K562 (cell line): ENCODE data around the gene CCL4. TPM values are rescaled to one million over a fixed set of nuclear protein-coding genes. Genes with fewer than 3 reads are reported as not detected.

ENCODE experiments used
- ATAC-seq: fragments of 200-7000 bp; cut with Tn5 transposase; 3 replicates; pipeline ENCODE4 v1.9.1; 2020; ENCODE audit warnings: moderate library complexity
- BruUV-seq: library from RNA; stranded (reverse); fragments of 400-500 nt; replicated peaks from 2 replicates; lab custom pipeline; 2021; lab: Mats Ljungman, UMichigan
- CTCF ChIA-PET: fragments of 300-600 bp; formaldehyde crosslinking; extraction: SDS; loops from one replicate; lab custom pipeline; 2021; ENCODE audit warnings: low intra/inter-chr PET ratio; lab: Yijun Ruan, JAX
- POLR2A ChIA-PET: fragments of 300-600, 350-650 bp; sonication (Branson Sonifier 250); formaldehyde crosslinking; extraction: SDS; loops from one replicate; lab custom pipeline; 2021; ENCODE audit warnings: antibody characterized with exemption, inconsistent platforms; lab: Yijun Ruan, JAX
- DNase-seq, 4 experiments: peaks; one replicate each; pipeline versions ENCODE4 v3.0.0 to v3.0.0-alpha.2; 2011 to 2018; ENCODE audit warnings: low spot score in 3 of 4, mixed read lengths in 3 of 4; ENCODE audit errors: extremely low read depth in 1 of 4
- FAIRE-seq: peaks from 2 replicates; lab custom pipeline; 2011; peaks lifted over from hg19 to GRCh38; lab: Jason Lieb, UNC
- H2AFZ ChIP-seq: 2 replicates; pipeline ENCODE4 v1.6.0; 2011; ENCODE audit warnings: low read depth, low read length, control low read depth, inconsistent platforms
- H3K27ac ChIP-seq: fragments of 200-600 bp; 3 replicates; pipeline ENCODE4 v1.8.0; 2011; ENCODE audit warnings: low read depth, mild to moderate bottlenecking, control low read depth, inconsistent platforms, low read length, moderate library complexity, mixed read lengths; ENCODE audit errors: extremely low read depth
- H3K27me3 ChIP-seq, 2 experiments: fragments of 300-600 bp in 1 of 2; 2 replicates in 1 of 2; 3 replicates in 1 of 2; pipeline versions ENCODE4 v1.6.0 to v1.8.0; 2011; ENCODE audit warnings: inconsistent platforms in 2 of 2, low read length in 2 of 2, mild to moderate bottlenecking in 1 of 2, mixed read lengths in 1 of 2, moderate library complexity in 1 of 2; ENCODE audit not compliant: control insufficient read depth in 2 of 2, insufficient read depth in 2 of 2
- H3K36me3 ChIP-seq: fragments of 300-600 bp; 3 replicates; pipeline ENCODE4 v1.8.0; 2011; ENCODE audit warnings: mild to moderate bottlenecking, low read length, inconsistent platforms; ENCODE audit not compliant: control insufficient read depth, insufficient read depth
- H3K4me1 ChIP-seq, 2 experiments: fragments of 200-600 bp in 1 of 2; replicated peaks in 1 of 2; 2 replicates in 1 of 2; 3 replicates in 1 of 2; pipeline versions ENCODE4 v1.5.1 to v1.8.0; 2011; ENCODE audit warnings: inconsistent platforms in 2 of 2, low read length in 2 of 2, mild to moderate bottlenecking in 1 of 2, mixed read lengths in 1 of 2, moderate library complexity in 1 of 2; ENCODE audit not compliant: control insufficient read depth in 2 of 2, insufficient read depth in 2 of 2
- H3K4me2 ChIP-seq: 2 replicates; pipeline ENCODE4 v1.6.1; 2011; ENCODE audit warnings: low read length, control low read depth, inconsistent platforms, mixed read lengths; ENCODE audit not compliant: insufficient read depth
- H3K4me3 ChIP-seq: fragments of 200-600 bp; sonication (generic), shearing (Covaris generic); 2 replicates; pipeline ENCODE4 v1.5.1; 2016; ENCODE audit warnings: control low read depth, inconsistent platforms
- H3K79me2 ChIP-seq: fragments of 200-600 bp; 3 replicates; pipeline ENCODE4 v1.8.0; 2011; ENCODE audit warnings: low read length, inconsistent platforms; ENCODE audit not compliant: control insufficient read depth, insufficient read depth
- H3K9ac ChIP-seq, 2 experiments: 2 replicates each; pipeline versions ENCODE4 v1.6.0 to v1.6.1; 2011; ENCODE audit warnings: low read depth in 2 of 2, low read length in 2 of 2, control low read depth in 1 of 2, inconsistent platforms in 1 of 2, mild to moderate bottlenecking in 1 of 2, mixed read lengths in 1 of 2; ENCODE audit not compliant: insufficient read depth in 1 of 2
- H3K9me1 ChIP-seq: one replicate; pipeline ENCODE4 v1.6.0; 2011; ENCODE audit warnings: inconsistent platforms, mild to moderate bottlenecking, low read length, moderate library complexity; ENCODE audit not compliant: control insufficient read depth, insufficient read depth
- H3K9me3 ChIP-seq: replicated peaks from 2 replicates; pipeline ENCODE4 v1.5.1; 2011; ENCODE audit warnings: low read depth, low read length, inconsistent platforms; ENCODE audit not compliant: control insufficient read depth, insufficient read depth
- H4K20me1 ChIP-seq: replicated peaks from 2 replicates; pipeline ENCODE4 v1.6.1; 2011; ENCODE audit warnings: low read length, inconsistent platforms, mixed read lengths; ENCODE audit not compliant: control insufficient read depth, insufficient read depth
- ARID1B ChIP-seq: fragments of 450-650 bp; IDR thresholded peaks from 2 replicates; pipeline ENCODE4 v1.6.1; 2016; ENCODE audit warnings: antibody characterized with exemption, mild to moderate bottlenecking, inconsistent platforms
- DDX20 ChIP-seq: fragments of 450-650 bp; IDR thresholded peaks from 2 replicates; pipeline ENCODE4 v1.6.1; 2016; ENCODE audit warnings: missing genetic modification characterization, low read depth, mild to moderate bottlenecking, missing compliant biosample characterization, moderate library complexity
- FOS ChIP-seq: IDR thresholded peaks from 3 replicates; pipeline ENCODE4 v1.6.1; 2011; ENCODE audit not compliant: insufficient read length; ENCODE audit errors: extremely low read depth
- FOXM1 ChIP-seq, 2 experiments: fragments of 450-650 bp in 1 of 2; sonication (generic) in 1 of 2; formaldehyde crosslinking in 1 of 2; IDR thresholded peaks; 2 replicates each; pipeline versions ENCODE4 v1.6.1 to v1.9.0; 2017 to 2022; ENCODE audit warnings: low read depth in 2 of 2, mild to moderate bottlenecking in 2 of 2, missing genetic modification reagents in 1 of 2, moderate library complexity in 1 of 2
- GTF2F1 ChIP-seq: IDR thresholded peaks from 2 replicates; pipeline ENCODE4 v1.6.1; 2011; ENCODE audit warnings: low read depth, low read length, improper control_type of control experiment
- KAT7 ChIP-seq: sonication (generic); formaldehyde crosslinking; IDR thresholded peaks from 2 replicates; pipeline ENCODE4 v1.8.0; 2022; ENCODE audit warnings: missing genetic modification reagents, mild to moderate bottlenecking, borderline replicate concordance
- KHSRP ChIP-seq: fragments of 450-650 bp; IDR thresholded peaks from 2 replicates; pipeline ENCODE4 v1.6.1; 2017
- MYBL2 ChIP-seq, 2 experiments: fragments of 450-650 bp in 1 of 2; sonication (generic) in 1 of 2; formaldehyde crosslinking in 1 of 2; IDR thresholded peaks; 2 replicates each; pipeline versions ENCODE4 v1.6.1 to v1.8.1; 2017 to 2022; ENCODE audit warnings: borderline replicate concordance in 1 of 2, inconsistent platforms in 1 of 2, low read depth in 1 of 2, mild to moderate bottlenecking in 1 of 2, missing genetic modification reagents in 1 of 2, moderate library complexity in 1 of 2
- NCOA1 ChIP-seq: fragments of 450-650 bp; IDR thresholded peaks from 2 replicates; pipeline ENCODE4 v1.6.1; 2016; ENCODE audit warnings: low read depth
- WGBS: fragments of 100-300 bp; shearing (Covaris generic); methylation state at CpG from one replicate; pipeline ENCODE4 v1.1.6; 2016; ENCODE audit warnings: low coverage, mixed read lengths; ENCODE audit not compliant: insufficient coverage; ENCODE audit errors: missing lambda C conversion rate; 5-methylcytosine and 5-hydroxymethylcytosine counted together
- in situ Hi-C: fragments of 300-500 bp; cut with MboI; formaldehyde crosslinking; loops from 4 replicates; pipeline ENCODE4 v1.15.0; 2018; ENCODE audit warnings: inconsistent platforms, mixed read lengths
- intact Hi-C: fragments of 100-400 bp; cut with micrococcal nuclease; formaldehyde crosslinking; loops from 2 replicates; pipeline ENCODE4 v1.14.2; 2022
- polyA plus RNA-seq, 8 experiments: library from polyadenylated mRNA; depleted of rRNA in 4 of 8; stranded (reverse) in 5 of 8; unstranded in 3 of 8; fragments of >200 nt; fragmentation: Nextera tagmentation in 2 of 8; fragmentation: Illumina TruSeq in 1 of 8; extraction: Ambion mirVana in 2 of 8; extraction: Trizol in 1 of 8; gene quantifications; 2 replicates each; pipeline versions ENCODE4 v1.2.1 to v1.2.3, GENCODE V29; 2011 to 2014; ENCODE audit warnings: inconsistent platforms in 1 of 8, missing spikeins in 1 of 8
- total RNA-seq, 7 experiments: library from RNA; depleted of rRNA in 6 of 7; stranded (reverse); fragments of >200 nt in 6 of 7; fragmentation: Illumina TruSeq in 2 of 7; extraction: Trizol in 2 of 7; gene quantifications; 2 replicates each; pipeline versions ENCODE4 v1.2.1 to v1.2.3, GENCODE V29; 2011 to 2021; ENCODE audit warnings: low replicate concordance in 1 of 7
- TF ChIP-seq, protein P1 (sequence below): conservative IDR thresholded peaks from 2 replicates; pipeline ENCODE4 v1.6.1; 2011; ENCODE audit warnings: low read depth, mild to moderate bottlenecking, low read length; ENCODE audit not compliant: control insufficient read depth
- TF ChIP-seq, protein P2 (sequence below): fragments of 250-450 bp; sonication (Bioruptor Pico); IDR thresholded peaks from 2 replicates; pipeline ENCODE4 v1.5.0; 2020; ENCODE audit warnings: mild to moderate bottlenecking, borderline replicate concordance
- TF ChIP-seq, protein P3 (sequence below): fragments of 450-650 bp; IDR thresholded peaks from 2 replicates; pipeline ENCODE4 v1.6.1; 2017; ENCODE audit warnings: antibody characterized with exemption
- TF ChIP-seq, protein P4 (sequence below): sonication (generic); formaldehyde crosslinking; IDR thresholded peaks from 2 replicates; pipeline ENCODE4 v1.8.0; 2023; ENCODE audit warnings: mild to moderate bottlenecking, missing genetic modification reagents

Gene CCL4
- total and polyA plus RNA-seq, 9 of the 15 experiments (the other 6 are each of a cell fraction or from before 2014, with no cell fraction given) = 0.91 TPM; not detected in 8

DNA sequence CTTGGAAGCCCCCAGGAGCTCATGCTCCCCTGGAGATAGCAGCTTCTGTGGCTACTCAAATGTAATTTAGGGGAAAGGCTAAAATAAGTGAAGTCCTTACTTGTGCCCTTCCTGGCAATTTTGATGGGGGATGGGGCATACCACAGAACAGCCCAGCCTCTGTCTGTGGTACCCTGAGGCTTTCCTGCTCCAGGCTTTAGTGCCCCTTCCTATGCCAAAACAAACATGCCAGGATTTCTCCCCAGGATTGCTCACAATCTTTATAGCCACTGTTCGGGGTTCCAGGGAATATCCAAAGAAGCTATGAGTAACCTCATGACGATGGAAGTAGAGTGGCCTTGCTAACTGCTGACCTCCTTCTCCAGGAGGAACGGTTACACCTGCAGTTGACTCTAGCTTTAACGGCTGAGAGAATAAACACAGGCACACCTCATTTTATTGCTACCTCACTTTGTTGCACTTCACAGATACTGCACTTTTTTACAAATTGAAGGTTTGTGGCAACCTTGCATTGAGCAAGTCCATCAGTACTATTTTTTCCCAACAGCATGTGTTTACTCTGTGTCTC lies 24.9 kb downstream of the CCL4 start:
- H3K4me1 ChIP-seq = no peaks in the 10 kb centered on the region
- no TSS peak for BruUV-seq
- intact Hi-C loops (no loop called here), in situ Hi-C loops (no loop called here)
- no peak for FAIRE-seq
- no peak overlapping the region for H3K9ac ChIP-seq
- CTCF ChIA-PET = no interaction called here
- no peaks in the 10 kb centered on the region for H4K20me1 ChIP-seq
- POLR2A ChIA-PET = interaction anchor here (1.9 kb wide), 1 partner anchor 10 kb away, joined by 9 read pairs; no protein-coding TSS in a partner anchor
- 0% methylated on average over 4 of the region's 4 CpGs for WGBS
- DNase-seq = no peak
- no peak overlapping the region for H3K4me2 ChIP-seq
- H3K9me3 ChIP-seq = no peaks in the 10 kb centered on the region
- no peak for ATAC-seq
- no peaks in the 10 kb centered on the region for H3K36me3 ChIP-seq
- H2AFZ ChIP-seq = no peak overlapping the region
- H3K4me3 ChIP-seq = no peak overlapping the region
- peaks cover 3% of the 10 kb centered on the region for H3K9me1 ChIP-seq
- no peaks in the 10 kb centered on the region for H3K79me2 ChIP-seq
- no peak overlapping the region for H3K27ac ChIP-seq
- no peaks in the 10 kb centered on the region; a peak in 1 of 5 replicates for H3K27me3 ChIP-seq
- TF ChIP-seq FOXM1 (IDR thresholded peaks at IDR 0.05; ENCODE audit: low read depth) = no peak
- TF ChIP-seq FOXM1 (CRISPR knock-in tag; IDR thresholded peaks at IDR 0.05; ENCODE audit: low read depth) = no peak
- no peak for TF ChIP-seq GTF2F1
- no peak for TF ChIP-seq FOS
- no peak for TF ChIP-seq NCOA1
- TF ChIP-seq DDX20 = no peak
- TF ChIP-seq, protein P1, sequence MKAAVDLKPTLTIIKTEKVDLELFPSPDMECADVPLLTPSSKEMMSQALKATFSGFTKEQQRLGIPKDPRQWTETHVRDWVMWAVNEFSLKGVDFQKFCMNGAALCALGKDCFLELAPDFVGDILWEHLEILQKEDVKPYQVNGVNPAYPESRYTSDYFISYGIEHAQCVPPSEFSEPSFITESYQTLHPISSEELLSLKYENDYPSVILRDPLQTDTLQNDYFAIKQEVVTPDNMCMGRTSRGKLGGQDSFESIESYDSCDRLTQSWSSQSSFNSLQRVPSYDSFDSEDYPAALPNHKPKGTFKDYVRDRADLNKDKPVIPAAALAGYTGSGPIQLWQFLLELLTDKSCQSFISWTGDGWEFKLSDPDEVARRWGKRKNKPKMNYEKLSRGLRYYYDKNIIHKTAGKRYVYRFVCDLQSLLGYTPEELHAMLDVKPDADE = no peak
- TF ChIP-seq, protein P2, sequence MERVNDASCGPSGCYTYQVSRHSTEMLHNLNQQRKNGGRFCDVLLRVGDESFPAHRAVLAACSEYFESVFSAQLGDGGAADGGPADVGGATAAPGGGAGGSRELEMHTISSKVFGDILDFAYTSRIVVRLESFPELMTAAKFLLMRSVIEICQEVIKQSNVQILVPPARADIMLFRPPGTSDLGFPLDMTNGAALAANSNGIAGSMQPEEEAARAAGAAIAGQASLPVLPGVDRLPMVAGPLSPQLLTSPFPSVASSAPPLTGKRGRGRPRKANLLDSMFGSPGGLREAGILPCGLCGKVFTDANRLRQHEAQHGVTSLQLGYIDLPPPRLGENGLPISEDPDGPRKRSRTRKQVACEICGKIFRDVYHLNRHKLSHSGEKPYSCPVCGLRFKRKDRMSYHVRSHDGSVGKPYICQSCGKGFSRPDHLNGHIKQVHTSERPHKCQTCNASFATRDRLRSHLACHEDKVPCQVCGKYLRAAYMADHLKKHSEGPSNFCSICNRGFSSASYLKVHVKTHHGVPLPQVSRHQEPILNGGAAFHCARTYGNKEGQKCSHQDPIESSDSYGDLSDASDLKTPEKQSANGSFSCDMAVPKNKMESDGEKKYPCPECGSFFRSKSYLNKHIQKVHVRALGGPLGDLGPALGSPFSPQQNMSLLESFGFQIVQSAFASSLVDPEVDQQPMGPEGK = no peak
- TF ChIP-seq KAT7 = no peak
- no peak for TF ChIP-seq KHSRP
- no peak for TF ChIP-seq ARID1B
- TF ChIP-seq, protein P3, sequence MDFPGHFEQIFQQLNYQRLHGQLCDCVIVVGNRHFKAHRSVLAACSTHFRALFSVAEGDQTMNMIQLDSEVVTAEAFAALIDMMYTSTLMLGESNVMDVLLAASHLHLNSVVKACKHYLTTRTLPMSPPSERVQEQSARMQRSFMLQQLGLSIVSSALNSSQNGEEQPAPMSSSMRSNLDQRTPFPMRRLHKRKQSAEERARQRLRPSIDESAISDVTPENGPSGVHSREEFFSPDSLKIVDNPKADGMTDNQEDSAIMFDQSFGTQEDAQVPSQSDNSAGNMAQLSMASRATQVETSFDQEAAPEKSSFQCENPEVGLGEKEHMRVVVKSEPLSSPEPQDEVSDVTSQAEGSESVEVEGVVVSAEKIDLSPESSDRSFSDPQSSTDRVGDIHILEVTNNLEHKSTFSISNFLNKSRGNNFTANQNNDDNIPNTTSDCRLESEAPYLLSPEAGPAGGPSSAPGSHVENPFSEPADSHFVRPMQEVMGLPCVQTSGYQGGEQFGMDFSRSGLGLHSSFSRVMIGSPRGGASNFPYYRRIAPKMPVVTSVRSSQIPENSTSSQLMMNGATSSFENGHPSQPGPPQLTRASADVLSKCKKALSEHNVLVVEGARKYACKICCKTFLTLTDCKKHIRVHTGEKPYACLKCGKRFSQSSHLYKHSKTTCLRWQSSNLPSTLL = no peak
- TF ChIP-seq MYBL2 (IDR thresholded peaks at IDR 0.05; ENCODE audit: low read depth) = no peak
- TF ChIP-seq MYBL2 (CRISPR knock-in tag; IDR thresholded peaks at IDR 0.05; ENCODE audit: borderline replicate concordance) = no peak
- TF ChIP-seq, protein P4, sequence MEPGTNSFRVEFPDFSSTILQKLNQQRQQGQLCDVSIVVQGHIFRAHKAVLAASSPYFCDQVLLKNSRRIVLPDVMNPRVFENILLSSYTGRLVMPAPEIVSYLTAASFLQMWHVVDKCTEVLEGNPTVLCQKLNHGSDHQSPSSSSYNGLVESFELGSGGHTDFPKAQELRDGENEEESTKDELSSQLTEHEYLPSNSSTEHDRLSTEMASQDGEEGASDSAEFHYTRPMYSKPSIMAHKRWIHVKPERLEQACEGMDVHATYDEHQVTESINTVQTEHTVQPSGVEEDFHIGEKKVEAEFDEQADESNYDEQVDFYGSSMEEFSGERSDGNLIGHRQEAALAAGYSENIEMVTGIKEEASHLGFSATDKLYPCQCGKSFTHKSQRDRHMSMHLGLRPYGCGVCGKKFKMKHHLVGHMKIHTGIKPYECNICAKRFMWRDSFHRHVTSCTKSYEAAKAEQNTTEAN (CRISPR knock-in tag) = no peak
